Endothelial cell of umbilical vein (primary cell): Measurements from ENCODE around the gene MUC4. TPM values are rescaled to one million over a fixed set of nuclear protein-coding genes. Genes with fewer than 3 reads are reported as not detected.

Source experiments
- BruUV-seq: library from RNA; stranded (reverse); fragments of 400-500 nt; replicated peaks from 2 replicates; lab custom pipeline; 2021; lab: Mats Ljungman, UMichigan
- CTCF ChIA-PET: fragments of 300-600, 350-600 bp; sonication (Branson Sonifier 250); formaldehyde crosslinking; loops from one replicate; lab custom pipeline; 2021; ENCODE audit warnings: antibody characterized with exemption, inconsistent platforms; lab: Charles Lee
- POLR2A ChIA-PET: fragments of 300-600, 350-600 bp; sonication (Branson Sonifier 250); formaldehyde crosslinking; loops from one replicate; lab custom pipeline; 2021; ENCODE audit warnings: antibody characterized with exemption, inconsistent platforms; lab: Charles Lee
- DNase-seq: peaks from one replicate; pipeline ENCODE4 v3.0.0-alpha.2; 2011; ENCODE audit warnings: low read depth, low spot score
- FAIRE-seq: peaks from 2 replicates; lab custom pipeline; 2011; peaks lifted over from hg19 to GRCh38; lab: Jason Lieb, UNC
- H2AFZ ChIP-seq: 2 replicates; pipeline ENCODE4 v1.6.0; 2012; ENCODE audit warnings: low read depth, low read length, control low read depth, inconsistent platforms
- H3K27ac ChIP-seq: 2 replicates; pipeline ENCODE4 v1.5.1; 2011; ENCODE audit warnings: low read depth, mild to moderate bottlenecking, control low read depth, low read length, moderate library complexity; ENCODE audit not compliant: insufficient read depth
- H3K27me3 ChIP-seq, 2 experiments: 2 replicates each; pipeline versions ENCODE4 v1.6.0 to v1.6.1; 2011; ENCODE audit warnings: low read length in 2 of 2, mixed read lengths in 1 of 2; ENCODE audit not compliant: control insufficient read depth in 2 of 2, insufficient read depth in 2 of 2
- H3K36me3 ChIP-seq, 2 experiments: 2 replicates in 1 of 2; 3 replicates in 1 of 2; pipeline ENCODE4 v1.5.1; 2011; ENCODE audit warnings: low read length in 2 of 2, mild to moderate bottlenecking in 1 of 2, moderate library complexity in 1 of 2; ENCODE audit not compliant: control insufficient read depth in 2 of 2, insufficient read depth in 2 of 2; ENCODE audit errors: extremely low read depth in 1 of 2
- H3K4me1 ChIP-seq: 3 replicates; pipeline ENCODE4 v1.5.1; 2011; ENCODE audit warnings: mild to moderate bottlenecking, low read length; ENCODE audit not compliant: control insufficient read depth, insufficient read depth; ENCODE audit errors: extremely low read depth
- H3K4me2 ChIP-seq: 2 replicates; pipeline ENCODE4 v1.6.1; 2011; ENCODE audit warnings: low read length, control low read depth, mixed read lengths; ENCODE audit not compliant: insufficient read depth
- H3K4me3 ChIP-seq, 3 experiments: fragments of 200-600 bp in 1 of 3; sonication (generic), shearing (Covaris generic) in 1 of 3; replicated peaks in 1 of 3; 2 replicates each; pipeline ENCODE4 v1.5.1; 2011 to 2016; ENCODE audit warnings: control low read depth in 3 of 3, low read length in 3 of 3, mild to moderate bottlenecking in 2 of 3, inconsistent platforms in 1 of 3, low read depth in 1 of 3, moderate library complexity in 1 of 3; ENCODE audit not compliant: insufficient read depth in 1 of 3
- H3K79me2 ChIP-seq: 2 replicates; pipeline ENCODE4 v1.6.0; 2012; ENCODE audit warnings: low read length, inconsistent platforms; ENCODE audit not compliant: control insufficient read depth, insufficient read depth
- H3K9ac ChIP-seq: replicated peaks from 2 replicates; pipeline ENCODE3; 2011; ENCODE audit warnings: low read length, control low read depth; ENCODE audit not compliant: insufficient read depth; ENCODE audit errors: extremely low read depth
- H3K9me1 ChIP-seq: replicated peaks from 3 replicates; pipeline ENCODE4 v1.6.0; 2011; ENCODE audit warnings: mild to moderate bottlenecking, low read length; ENCODE audit not compliant: control insufficient read depth, insufficient read depth; ENCODE audit errors: extremely low read depth
- H3K9me3 ChIP-seq: replicated peaks from 2 replicates; pipeline ENCODE4 v1.5.1; 2012; ENCODE audit warnings: low read length, inconsistent platforms; ENCODE audit not compliant: control insufficient read depth, insufficient read depth
- H4K20me1 ChIP-seq: replicated peaks from 2 replicates; pipeline ENCODE3; 2011; ENCODE audit warnings: mild to moderate bottlenecking, low read length; ENCODE audit not compliant: control insufficient read depth, insufficient read depth; ENCODE audit errors: extremely low read depth
- EZH2 ChIP-seq: IDR thresholded peaks from 2 replicates; pipeline ENCODE4 v1.6.1; 2012; ENCODE audit warnings: borderline replicate concordance, low read depth, mild to moderate bottlenecking, moderate library complexity, low read length, inconsistent platforms; ENCODE audit not compliant: severe bottlenecking
- FOS ChIP-seq: IDR thresholded peaks from 2 replicates; pipeline ENCODE4 v1.6.1; 2011; ENCODE audit warnings: mild to moderate bottlenecking, low read length, moderate library complexity, borderline replicate concordance; ENCODE audit not compliant: insufficient read depth
- GATA2 ChIP-seq: IDR thresholded peaks from 2 replicates; pipeline ENCODE4 v1.7.0; 2011; ENCODE audit warnings: low read depth, mild to moderate bottlenecking, moderate library complexity, mixed read lengths, low read length; ENCODE audit not compliant: insufficient read length, insufficient read depth
- MYC ChIP-seq: IDR thresholded peaks from one replicate; pipeline ENCODE4 v1.6.1; 2011; ENCODE audit warnings: mild to moderate bottlenecking, low read depth, low read length
- POLR2A ChIP-seq: IDR thresholded peaks from 2 replicates; pipeline ENCODE4 v1.6.1; 2012; ENCODE audit warnings: low read depth, mild to moderate bottlenecking, control low read depth, low read length
- POLR2AphosphoS5 ChIP-seq: IDR thresholded peaks from 2 replicates; pipeline ENCODE4 v1.6.1; 2012; ENCODE audit warnings: low read depth, mild to moderate bottlenecking, control low read depth, low read length, moderate library complexity; ENCODE audit not compliant: insufficient read depth
- dilution Hi-C: fragments of 300-500 bp; cut with MboI; formaldehyde crosslinking; loops from one replicate; pipeline ENCODE4 v1.15.0; 2019; ENCODE audit warnings: low sequenced_read_pairs; ENCODE audit not compliant: extremely low pct_ligation_motif_present
- intact Hi-C: fragments of 100-400 bp; cut with micrococcal nuclease; formaldehyde crosslinking; loops from one replicate; pipeline ENCODE4 v1.10.0; 2022
- polyA plus RNA-seq, 4 experiments: library from polyadenylated mRNA; depleted of rRNA in 3 of 4; stranded (reverse) in 3 of 4; unstranded in 1 of 4; fragments of >200 nt; gene quantifications; 2 replicates each; pipeline versions ENCODE4 v1.2.1 to v1.2.3, GENCODE V29; 2011 to 2012; ENCODE audit warnings: missing spikeins in 1 of 4
- total RNA-seq: library from RNA; stranded (reverse); gene quantifications from 2 replicates; pipeline ENCODE4 v1.2.3, GENCODE V29; 2021
- TF ChIP-seq, protein P1 (sequence below): IDR thresholded peaks from 2 replicates; pipeline ENCODE4 v1.6.1; 2011; ENCODE audit not compliant: insufficient read depth, insufficient read length
- TF ChIP-seq, protein P2 (sequence below), 2 donors: IDR thresholded peaks; 1 replicate in 1 of 2; 2 replicates in 1 of 2; pipeline ENCODE4 v1.5.1; 2011; ENCODE audit warnings: low read length in 2 of 2, mild to moderate bottlenecking in 2 of 2, moderate library complexity in 2 of 2, control low read depth in 1 of 2, inconsistent platforms in 1 of 2, low read depth in 1 of 2; ENCODE audit not compliant: insufficient read depth in 1 of 2; ENCODE audit errors: extremely low read depth in 1 of 2

The MUC4 gene
- total and polyA plus RNA-seq, 2 donors (not counting 3 experiments of a cell fraction or from before 2014, with no cell fraction given): 0.04 TPM; not detected in 1

DNA sequence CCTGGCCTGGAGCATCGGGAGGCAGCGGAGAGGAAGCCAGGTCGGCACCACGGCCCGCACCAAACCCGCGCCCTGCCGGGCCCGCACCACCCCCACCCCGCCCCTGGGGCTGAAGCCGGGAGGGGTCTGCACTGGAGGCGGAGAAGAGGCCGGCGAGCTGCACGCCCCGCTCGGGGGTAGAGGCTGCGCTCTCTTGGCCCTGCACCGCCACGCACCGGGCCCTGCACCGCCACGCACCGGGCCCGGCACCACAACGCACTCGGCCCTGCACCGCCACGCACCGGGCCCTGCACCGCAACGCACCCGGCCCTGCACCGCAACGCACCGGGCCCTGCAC lies 49.5 kb downstream of the MUC4 start:
- Histone ChIP-seq H3K9me1 (no peaks in the 10 kb centered on the region), H3K27ac (no peak overlapping the region), H3K9me3 (no peaks in the 10 kb centered on the region), H3K36me3 (no peaks in the 10 kb centered on the region), H4K20me1 (no peaks in the 10 kb centered on the region), H3K4me1 (peaks cover 6% of the 10 kb centered on the region), H3K79me2 (no peaks in the 10 kb centered on the region), H2AFZ (no peak overlapping the region), H3K4me3 (no peak overlapping the region), H3K9ac (no peak overlapping the region), H3K4me2 (no peak overlapping the region), H3K27me3 (peaks cover 19 to 23% of the 10 kb centered on the region in 2 experiments)
- CTCF ChIA-PET: no interaction called here
- intact Hi-C loops (no loop called here), dilution Hi-C loops (no loop called here)
- FAIRE-seq (no peak), DNase-seq (no peak)
- TF ChIP-seq, protein P1, sequence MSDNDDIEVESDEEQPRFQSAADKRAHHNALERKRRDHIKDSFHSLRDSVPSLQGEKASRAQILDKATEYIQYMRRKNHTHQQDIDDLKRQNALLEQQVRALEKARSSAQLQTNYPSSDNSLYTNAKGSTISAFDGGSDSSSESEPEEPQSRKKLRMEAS: no peak
- TF ChIP-seq GATA2 (no peak), MYC (no peak), POLR2AphosphoS5 (no peak), FOS (no peak), EZH2 (no peak), POLR2A (no peak)
- TF ChIP-seq, protein P2, sequence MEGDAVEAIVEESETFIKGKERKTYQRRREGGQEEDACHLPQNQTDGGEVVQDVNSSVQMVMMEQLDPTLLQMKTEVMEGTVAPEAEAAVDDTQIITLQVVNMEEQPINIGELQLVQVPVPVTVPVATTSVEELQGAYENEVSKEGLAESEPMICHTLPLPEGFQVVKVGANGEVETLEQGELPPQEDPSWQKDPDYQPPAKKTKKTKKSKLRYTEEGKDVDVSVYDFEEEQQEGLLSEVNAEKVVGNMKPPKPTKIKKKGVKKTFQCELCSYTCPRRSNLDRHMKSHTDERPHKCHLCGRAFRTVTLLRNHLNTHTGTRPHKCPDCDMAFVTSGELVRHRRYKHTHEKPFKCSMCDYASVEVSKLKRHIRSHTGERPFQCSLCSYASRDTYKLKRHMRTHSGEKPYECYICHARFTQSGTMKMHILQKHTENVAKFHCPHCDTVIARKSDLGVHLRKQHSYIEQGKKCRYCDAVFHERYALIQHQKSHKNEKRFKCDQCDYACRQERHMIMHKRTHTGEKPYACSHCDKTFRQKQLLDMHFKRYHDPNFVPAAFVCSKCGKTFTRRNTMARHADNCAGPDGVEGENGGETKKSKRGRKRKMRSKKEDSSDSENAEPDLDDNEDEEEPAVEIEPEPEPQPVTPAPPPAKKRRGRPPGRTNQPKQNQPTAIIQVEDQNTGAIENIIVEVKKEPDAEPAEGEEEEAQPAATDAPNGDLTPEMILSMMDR (IDR thresholded peaks at IDR 0.05; ENCODE audit: extremely low read depth in 1 of 2, insufficient read depth in 1 of 2, low read depth in 1 of 2, low read length in 2 of 2): no peak
- POLR2A ChIA-PET: no interaction called here
- BruUV-seq: no TSS peak
